ENCODE results near the gene CSTF1. TPM values are rescaled to one million over a fixed set of nuclear protein-coding genes. Genes with fewer than 3 reads are reported as not detected.

CSTF1 gene
- total RNA-seq, 1 donor from 2014 or later, result 51.9 TPM

- Mint-ChIP-seq H3K27ac (ENCODE audit: unreplicated experiment) (no peak overlapping the region), H3K4me3 (no peak overlapping the region), H3K36me3 (ENCODE audit: low read depth) (peaks cover 17% of the 10 kb centered on the region), H3K27me3 (ENCODE audit: low read depth) (no peaks in the 10 kb centered on the region), H3K4me1 (peaks cover 8% of the 10 kb centered on the region), H3K9me3 (no peaks in the 10 kb centered on the region)
- no peak for DNase-seq (ENCODE audit: low read depth, low spot score)
- TF ChIP-seq CTCF (conservative IDR thresholded peaks at IDR 0.05), result no peak
These were observed 20.5 kb upstream of the CSTF1 start for GRCh38 chr20:56371977-56372376.

- DNase-seq (ENCODE audit: low read depth, low spot score), result no peak
- Mint-ChIP-seq H3K27me3 (ENCODE audit: low read depth) (no peaks in the 10 kb centered on the region), H3K36me3 (ENCODE audit: low read depth) (peaks cover 17% of the 10 kb centered on the region), H3K27ac (ENCODE audit: unreplicated experiment) (no peak overlapping the region), H3K4me3 (no peak overlapping the region), H3K4me1 (peaks cover 8% of the 10 kb centered on the region), H3K9me3 (no peaks in the 10 kb centered on the region)
- TF ChIP-seq CTCF (conservative IDR thresholded peaks at IDR 0.05), result no peak
These were observed 19.6 kb upstream of the CSTF1 start for GRCh38 chr20:56372850-56373249.

GRCh38 chr20:56373942-56374341 lies 18.5 kb upstream of the CSTF1 start:
- Mint-ChIP-seq H3K27me3 (ENCODE audit: low read depth) (no peaks in the 10 kb centered on the region), H3K4me3 (no peak overlapping the region), H3K36me3 (ENCODE audit: low read depth) (peaks cover 24% of the 10 kb centered on the region), H3K4me1 (no peaks in the 10 kb centered on the region), H3K27ac (ENCODE audit: unreplicated experiment) (no peak overlapping the region), H3K9me3 (no peaks in the 10 kb centered on the region)
- DNase-seq (ENCODE audit: low read depth, low spot score), result no peak
- TF ChIP-seq CTCF (conservative IDR thresholded peaks at IDR 0.05), result no peak

GRCh38 chr20:56376331-56376730 lies 16.1 kb upstream of the CSTF1 start:
- no peak overlapping the region for H3K4me3 Mint-ChIP-seq
- no peak for DNase-seq (ENCODE audit: low read depth, low spot score)
- H3K4me1 Mint-ChIP-seq, result no peaks in the 10 kb centered on the region
- H3K27ac Mint-ChIP-seq (ENCODE audit: unreplicated experiment), result no peak overlapping the region
- no peaks in the 10 kb centered on the region for H3K9me3 Mint-ChIP-seq
- no peak for TF ChIP-seq CTCF (conservative IDR thresholded peaks at IDR 0.05)
- H3K27me3 Mint-ChIP-seq (ENCODE audit: low read depth), result no peaks in the 10 kb centered on the region
- peaks cover 20% of the 10 kb centered on the region for H3K36me3 Mint-ChIP-seq (ENCODE audit: low read depth)

- H3K9me3 Mint-ChIP-seq, result no peaks in the 10 kb centered on the region
- H3K27me3 Mint-ChIP-seq (ENCODE audit: low read depth), result no peaks in the 10 kb centered on the region
- peaks cover 12% of the 10 kb centered on the region for H3K36me3 Mint-ChIP-seq (ENCODE audit: low read depth)
- no peaks in the 10 kb centered on the region for H3K4me1 Mint-ChIP-seq
- no peak overlapping the region for H3K4me3 Mint-ChIP-seq
- TF ChIP-seq CTCF (conservative IDR thresholded peaks at IDR 0.05), result no peak
- DNase-seq (ENCODE audit: low read depth, low spot score), result no peak
- H3K27ac Mint-ChIP-seq (ENCODE audit: unreplicated experiment), result no peak overlapping the region
These were observed 14.1 kb upstream of the CSTF1 start for GRCh38 chr20:56378386-56378785.

GRCh38 chr20:56380375-56380774 lies 12.1 kb upstream of the CSTF1 start:
- Mint-ChIP-seq H3K4me1 (no peaks in the 10 kb centered on the region), H3K36me3 (ENCODE audit: low read depth) (peaks cover 15% of the 10 kb centered on the region), H3K27ac (ENCODE audit: unreplicated experiment) (no peak overlapping the region), H3K4me3 (no peak overlapping the region), H3K9me3 (no peaks in the 10 kb centered on the region), H3K27me3 (ENCODE audit: low read depth) (no peaks in the 10 kb centered on the region)
- DNase-seq (ENCODE audit: low read depth, low spot score), result no peak
- TF ChIP-seq CTCF (conservative IDR thresholded peaks at IDR 0.05), result no peak

Data from neural crest cell (in vitro differentiated cells).